HG03460 (cell line): Measurements from ENCODE around the gene KRR1.

Experiments used
- ATAC-seq: cut with Tn5 transposase; IDR thresholded peaks from one replicate; pipeline ENCODE4 v1.9.1; 2021; ENCODE audit not compliant: unreplicated experiment

The KRR1 gene

GRCh38 chr12:75511116-75512048, at the start of gene KRR1:
KRR1 (minus strand) TSS chr12:75511609; CDS start chr12:75511597, 12 bp downstream.
- peak; percentile 97 for ATAC-seq

DNA sequence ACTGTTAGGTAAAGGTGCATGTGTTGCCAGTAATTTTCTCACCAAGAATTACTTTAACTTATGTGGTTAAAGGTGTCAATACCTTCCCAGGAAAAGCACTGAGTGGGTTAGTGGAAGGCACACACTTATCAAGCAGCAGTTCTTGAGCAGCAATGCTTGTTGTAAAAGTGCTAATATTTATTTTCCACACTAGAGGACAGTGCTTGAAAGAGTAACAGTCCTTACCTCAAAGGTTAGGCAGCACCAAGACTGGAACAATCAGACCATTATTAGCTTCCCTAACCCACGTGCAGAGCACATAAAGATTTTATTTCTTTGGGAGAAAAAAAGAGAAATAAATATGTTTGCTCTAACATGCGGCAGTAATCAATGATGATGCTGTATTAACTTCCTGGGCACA, 48.8 kb upstream of the KRR1 start:
- ATAC-seq, result no peak

- no peak for ATAC-seq
Observed at GRCh38 chr12:75558287-75558686, 46.9 kb upstream of the KRR1 start.

DNA sequence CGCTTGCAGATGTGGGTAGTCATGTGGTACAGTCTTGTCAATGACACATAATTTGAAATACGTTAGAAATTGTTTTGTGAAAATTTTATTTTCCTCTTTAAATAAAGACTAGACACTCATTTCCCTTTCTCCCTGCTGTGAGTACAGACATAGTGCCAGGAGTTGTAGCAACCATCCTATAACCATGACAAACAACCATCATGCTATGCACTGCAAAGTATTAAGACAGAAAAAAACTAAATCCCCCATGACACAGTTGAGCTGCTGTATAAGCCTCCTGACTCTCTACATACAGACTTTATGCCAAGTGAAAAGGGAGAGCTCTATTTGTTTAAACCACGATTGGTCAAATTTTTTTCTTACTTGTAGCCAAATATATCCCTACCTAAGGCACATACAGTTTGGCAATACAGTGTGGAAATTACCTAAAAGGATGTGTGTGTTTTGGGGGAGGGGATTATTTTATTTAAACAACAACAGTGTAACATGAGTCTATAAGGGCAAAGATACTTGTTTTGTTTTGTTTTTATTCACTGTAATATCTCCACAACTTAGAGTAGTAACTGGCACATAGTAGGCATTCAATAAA, 45.0 kb upstream of the KRR1 start:
- no peak for ATAC-seq

GRCh38 chr12:75554556-75554880, 43.1 kb upstream of the KRR1 start:
- no peak for ATAC-seq

DNA sequence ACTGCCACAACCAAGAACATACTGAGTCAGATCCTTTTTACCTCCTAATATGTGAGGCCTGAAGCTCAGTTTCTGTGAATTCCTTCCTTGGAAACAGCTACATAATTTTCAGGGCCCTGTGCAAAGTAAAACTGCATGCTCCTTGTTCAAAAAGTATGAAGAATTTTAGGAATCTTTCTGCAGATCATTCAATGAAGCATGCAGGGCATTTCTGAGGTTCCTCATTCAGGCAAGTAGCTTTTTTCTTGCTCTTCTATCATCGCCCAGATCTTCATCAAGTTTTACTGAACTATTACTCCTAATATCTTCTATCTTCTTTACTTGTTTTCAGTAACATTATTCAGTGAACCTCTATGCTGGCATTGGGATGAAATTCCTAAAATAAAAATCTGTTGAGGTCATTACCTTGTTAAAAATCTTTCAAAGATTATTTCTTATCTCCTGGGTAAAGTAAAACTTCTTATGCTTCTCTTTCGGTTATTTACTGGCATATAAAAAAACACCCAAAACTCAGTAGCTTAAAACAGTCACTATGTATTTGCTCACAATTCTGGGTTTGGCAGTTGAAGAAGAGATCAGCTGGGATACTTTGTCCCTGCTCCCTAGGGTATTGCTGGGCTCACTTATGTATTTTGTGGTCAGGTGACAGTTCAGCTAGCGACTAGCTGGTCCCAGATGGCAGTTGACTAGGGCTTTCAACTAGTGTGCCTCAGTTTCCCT, 42.6 kb upstream of the KRR1 start:
- no peak for ATAC-seq

DNA sequence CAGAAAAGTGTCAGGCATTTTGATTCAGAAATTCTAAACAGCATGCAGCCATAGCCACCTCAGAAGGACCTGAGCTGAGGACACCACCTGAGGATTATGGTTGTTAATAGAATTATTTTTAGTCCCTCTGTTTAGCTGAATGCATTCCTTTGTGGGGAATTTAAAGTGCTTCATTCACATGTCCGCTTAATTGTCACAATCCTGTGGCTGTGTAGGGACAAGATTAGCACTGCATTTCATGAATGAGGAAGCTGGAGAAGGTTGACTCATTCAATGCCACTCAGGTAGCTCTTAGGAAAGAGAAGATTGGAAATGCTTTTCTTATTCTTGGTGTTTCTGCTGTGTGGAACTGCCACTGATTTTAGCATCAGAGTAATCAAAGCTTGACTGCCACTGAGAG, 42.0 kb upstream of the KRR1 start:
- no peak for ATAC-seq

DNA sequence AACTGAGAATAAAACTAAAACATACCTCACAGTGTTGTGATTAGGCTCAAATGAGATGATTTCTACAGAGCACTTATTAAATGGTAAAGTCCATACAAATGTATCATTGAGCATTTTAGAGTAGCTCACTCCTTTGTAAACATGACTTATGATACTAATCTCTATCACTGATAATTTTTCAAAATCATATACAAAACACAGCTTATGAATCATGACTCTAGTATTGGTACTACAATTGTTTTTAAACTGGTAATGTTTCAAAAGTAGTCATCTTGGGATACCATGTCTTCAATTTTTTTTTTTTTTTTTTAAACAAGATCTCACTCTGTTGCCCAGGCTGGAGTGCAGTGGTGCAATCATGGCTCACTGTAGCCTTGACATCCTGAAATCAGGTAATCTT, 40.1 kb upstream of the KRR1 start:
- no peak for ATAC-seq

DNA sequence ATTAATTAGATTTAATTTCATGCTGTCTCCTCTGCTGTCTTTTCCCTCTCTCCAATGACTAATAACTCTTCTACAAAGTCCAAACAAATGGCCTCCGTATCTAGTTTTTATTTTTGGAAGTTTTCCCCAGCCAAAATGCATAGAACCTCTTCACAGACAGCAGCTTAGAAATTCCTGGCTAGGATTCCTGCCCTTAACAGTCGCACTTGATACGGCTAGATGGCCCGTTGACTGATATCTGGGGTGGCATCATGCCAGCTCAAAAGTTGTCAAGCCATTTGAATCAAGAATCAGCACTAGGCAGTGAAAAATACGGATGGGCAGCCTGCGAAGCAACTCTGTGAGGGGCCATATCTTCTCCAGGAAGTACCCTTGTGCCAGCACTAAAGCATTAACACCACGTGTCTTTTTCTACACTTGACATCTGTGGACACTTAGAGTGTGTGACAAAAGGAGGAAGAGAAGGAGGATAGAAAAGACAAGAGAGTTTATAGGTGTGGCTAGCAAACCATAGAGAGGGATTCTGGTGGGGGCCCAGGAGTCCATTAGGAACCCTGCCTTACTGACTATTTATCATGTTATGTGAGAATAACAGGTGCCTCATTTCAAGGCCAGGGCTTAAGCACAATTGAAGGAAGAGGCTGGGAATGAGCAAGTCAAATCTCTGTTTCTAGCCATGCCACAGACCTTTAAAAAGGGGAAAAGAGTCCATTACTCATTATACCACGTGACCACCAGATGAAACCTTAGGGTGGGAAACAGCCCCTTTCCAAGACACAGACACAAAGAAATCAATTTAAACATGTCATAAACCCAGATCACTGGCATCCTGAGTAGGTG, 39.2 kb upstream of the KRR1 start:
- no peak for ATAC-seq

- ATAC-seq, result no peak
Observed at GRCh38 chr12:75549989-75550388, 38.6 kb upstream of the KRR1 start.

DNA sequence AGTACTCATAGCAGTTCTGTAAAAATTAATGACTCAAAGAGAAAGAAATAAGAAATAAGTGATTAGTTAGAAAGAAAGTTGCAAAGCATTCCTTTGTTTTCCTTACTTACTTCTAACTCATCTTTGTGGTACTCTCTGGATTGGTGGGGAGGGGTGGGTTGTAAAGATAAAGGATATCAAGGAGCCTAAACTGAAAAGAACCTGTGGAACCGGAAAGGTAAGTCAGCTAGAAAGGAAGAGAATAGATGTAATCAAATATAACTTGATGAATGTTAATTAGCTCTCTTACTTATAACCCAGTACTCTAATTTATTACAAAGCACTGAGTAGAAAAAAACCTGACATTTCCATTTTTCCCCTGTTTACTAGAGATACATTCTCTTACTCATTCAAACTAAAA, 37.5 kb upstream of the KRR1 start:
- ATAC-seq, result no peak

GRCh38 chr12:75545636-75546035, 34.2 kb upstream of the KRR1 start:
- no peak for ATAC-seq

GRCh38 chr12:75543529-75543928, 32.1 kb upstream of the KRR1 start:
- no peak for ATAC-seq

- no peak for ATAC-seq
Observed at GRCh38 chr12:75542942-75543341, 31.5 kb upstream of the KRR1 start.

GRCh38 chr12:75539889-75540288, 28.5 kb upstream of the KRR1 start:
- ATAC-seq, result no peak

DNA sequence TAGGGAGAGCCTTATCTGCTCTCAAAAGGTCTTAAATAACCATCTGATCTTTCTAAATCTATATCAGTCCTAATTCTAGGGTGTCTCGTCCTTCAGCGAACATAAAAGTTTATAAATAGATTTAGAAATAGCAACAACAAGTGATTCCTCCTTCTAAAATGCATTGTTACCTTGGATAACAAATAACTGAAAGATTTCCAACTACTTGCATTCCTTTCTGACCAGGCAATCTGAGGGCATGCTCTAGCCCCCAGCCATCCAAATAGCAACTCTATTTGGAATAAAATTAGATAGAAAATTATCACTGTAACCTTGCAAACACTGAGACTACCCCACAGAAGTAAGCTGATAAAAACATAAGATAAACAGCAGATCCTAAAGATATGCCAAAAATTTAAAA, 21.8 kb upstream of the KRR1 start:
- ATAC-seq, result no peak

DNA sequence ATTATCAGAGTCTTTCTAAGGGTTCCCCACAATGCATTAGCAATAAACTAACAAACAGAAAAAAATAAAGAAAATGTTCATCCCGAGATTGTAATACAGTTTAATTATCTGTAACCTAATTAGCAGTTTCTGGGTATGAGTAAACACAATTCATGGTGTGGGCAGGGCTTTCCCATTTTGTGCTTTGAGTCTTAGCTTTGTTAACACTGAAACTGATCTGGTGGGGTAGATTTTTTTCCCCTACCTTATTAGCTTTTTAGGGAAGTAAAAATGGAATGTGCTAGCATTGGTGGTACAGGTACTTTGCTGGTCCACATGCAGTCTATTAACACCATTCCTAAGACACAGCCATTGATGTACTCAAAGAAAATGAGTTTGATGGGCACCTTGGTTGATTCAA, 18.4 kb upstream of the KRR1 start:
- no peak for ATAC-seq

DNA sequence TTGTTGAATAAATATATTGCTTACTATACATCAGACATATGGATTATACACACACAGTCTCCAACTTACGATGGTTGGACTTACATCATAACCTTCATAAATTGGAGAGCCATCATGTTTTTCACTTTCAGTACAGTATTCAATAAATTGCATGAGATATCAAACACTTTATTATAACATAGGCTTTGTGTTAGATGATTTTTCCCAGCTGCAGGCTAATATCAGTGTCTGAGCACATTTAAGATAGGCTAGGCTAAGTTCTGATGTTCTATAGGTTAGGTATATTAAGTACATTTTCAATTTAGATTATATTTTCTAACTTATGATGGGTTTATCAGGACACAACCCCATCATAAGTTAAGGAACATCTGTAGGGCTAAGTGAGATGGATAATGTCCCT, 17.9 kb upstream of the KRR1 start:
- ATAC-seq, result no peak

GRCh38 chr12:75528692-75529091, 17.3 kb upstream of the KRR1 start:
- ATAC-seq, result no peak

GRCh38 chr12:75528272-75528671, 16.9 kb upstream of the KRR1 start:
- ATAC-seq, result no peak
